GM12864 (cell line): ENCODE measurements around the gene TOGARAM1.

ENCODE experiments used
- DNase-seq: peaks from one replicate; pipeline ENCODE4 v3.0.0-alpha.2; 2011; ENCODE audit warnings: low read depth
- H3K4me3 ChIP-seq: 2 replicates; pipeline ENCODE4 v1.5.1; 2011; ENCODE audit warnings: mild to moderate bottlenecking, low read depth, low read length, control low read depth
- CTCF ChIP-seq: IDR thresholded peaks from 2 replicates; pipeline ENCODE4 v1.5.1; 2011; ENCODE audit warnings: low read depth, mild to moderate bottlenecking, moderate library complexity, low read length, control low read depth, inconsistent platforms; ENCODE audit errors: missing control alignments

The TOGARAM1 gene

GRCh38 chr14:45095143-45095542 lies 133.2 kb downstream of the TOGARAM1 start:
- DNase-seq: no peak
- no peak overlapping the region for H3K4me3 ChIP-seq
- no peak for TF ChIP-seq CTCF

GRCh38 chr14:45096218-45096617 lies 134.2 kb downstream of the TOGARAM1 start:
- no peak for DNase-seq
- H3K4me3 ChIP-seq: no peak overlapping the region
- TF ChIP-seq CTCF: no peak

- no peak for TF ChIP-seq CTCF
- no peak overlapping the region for H3K4me3 ChIP-seq
- no peak for DNase-seq
Measured at GRCh38 chr14:45103806-45104205, 141.8 kb downstream of the TOGARAM1 start.

- no peak for DNase-seq
- no peak overlapping the region for H3K4me3 ChIP-seq
- TF ChIP-seq CTCF: no peak
Measured at GRCh38 chr14:45104561-45104960, 142.6 kb downstream of the TOGARAM1 start.

- no peak overlapping the region for H3K4me3 ChIP-seq
- no peak for DNase-seq
- no peak for TF ChIP-seq CTCF
Measured at GRCh38 chr14:45112896-45113781, 151.1 kb downstream of the TOGARAM1 start.

- DNase-seq: no peak
- no peak overlapping the region for H3K4me3 ChIP-seq
- TF ChIP-seq CTCF: no peak
Measured at GRCh38 chr14:45114327-45114726, 152.3 kb downstream of the TOGARAM1 start.

- no peak for DNase-seq
- H3K4me3 ChIP-seq: no peak overlapping the region
- TF ChIP-seq CTCF: no peak
Measured at GRCh38 chr14:45118594-45118993, 156.6 kb downstream of the TOGARAM1 start.
